COLO829 (cell line): ENCODE measurements around the gene MBOAT1.
A peak's percentile ranks its signal among the peaks of the same experiment; 100 is the strongest.

Experiments
- DNase-seq: peaks from one replicate; pipeline ENCODE4 v3.0.0; 2012; ENCODE audit warnings: low spot score

Gene MBOAT1

GRCh38 chr6:20233007-20233730 is 20.9 kb upstream of the MBOAT1 start:
- no peak for DNase-seq

- DNase-seq, result no peak
These were observed 19.9 kb upstream of the MBOAT1 start for GRCh38 chr6:20232188-20232587.

GRCh38 chr6:20230401-20231119 is 18.3 kb upstream of the MBOAT1 start:
- no peak for DNase-seq

GRCh38 chr6:20229881-20230280 is 17.6 kb upstream of the MBOAT1 start:
- no peak for DNase-seq

GRCh38 chr6:20227350-20227749 is 15.1 kb upstream of the MBOAT1 start:
- DNase-seq, result no peak

- DNase-seq, result no peak
These were observed 10.9 kb upstream of the MBOAT1 start for GRCh38 chr6:20223141-20223540.

- no peak for DNase-seq
These were observed 9.2 kb upstream of the MBOAT1 start for GRCh38 chr6:20221421-20221820.

- DNase-seq, result no peak
These were observed 8.1 kb upstream of the MBOAT1 start for GRCh38 chr6:20220359-20220758.

GRCh38 chr6:20217891-20218290 is 5.6 kb upstream of the MBOAT1 start:
- DNase-seq, result peak; percentile 78

- no peak for DNase-seq
These were observed 5.1 kb upstream of the MBOAT1 start for GRCh38 chr6:20217324-20217855.

- DNase-seq, result no peak
These were observed 3.0 kb upstream of the MBOAT1 start for GRCh38 chr6:20215310-20215709.

- no peak for DNase-seq
These were observed 1.1 kb upstream of the MBOAT1 start for GRCh38 chr6:20213271-20213798.

GRCh38 chr6:20211941-20212391 is 303 bp downstream of the MBOAT1 start:
- no peak for DNase-seq

GRCh38 chr6:20211037-20211940 is 980 bp downstream of the MBOAT1 start:
- DNase-seq, result no peak

GRCh38 chr6:20210158-20210557 is 2.1 kb downstream of the MBOAT1 start:
- no peak for DNase-seq

GRCh38 chr6:20208687-20209378 is 3.4 kb downstream of the MBOAT1 start:
- DNase-seq, result no peak

GRCh38 chr6:20207088-20207418 is 5.2 kb downstream of the MBOAT1 start:
- DNase-seq, result no peak

- DNase-seq, result peak; percentile 54
These were observed 6.5 kb downstream of the MBOAT1 start for GRCh38 chr6:20205722-20206161.

- DNase-seq, result no peak
These were observed 7.8 kb downstream of the MBOAT1 start for GRCh38 chr6:20204512-20204894.

- DNase-seq, result no peak
These were observed 8.4 kb downstream of the MBOAT1 start for GRCh38 chr6:20203561-20204511.
